ENCODE data around the gene DIAPH3.
"Not testable (repeated sequence)": the region's sequence is repeated elsewhere in the genome, so short reads cannot be mapped to it uniquely, and the experiment has no call there.

DIAPH3 gene

DNA sequence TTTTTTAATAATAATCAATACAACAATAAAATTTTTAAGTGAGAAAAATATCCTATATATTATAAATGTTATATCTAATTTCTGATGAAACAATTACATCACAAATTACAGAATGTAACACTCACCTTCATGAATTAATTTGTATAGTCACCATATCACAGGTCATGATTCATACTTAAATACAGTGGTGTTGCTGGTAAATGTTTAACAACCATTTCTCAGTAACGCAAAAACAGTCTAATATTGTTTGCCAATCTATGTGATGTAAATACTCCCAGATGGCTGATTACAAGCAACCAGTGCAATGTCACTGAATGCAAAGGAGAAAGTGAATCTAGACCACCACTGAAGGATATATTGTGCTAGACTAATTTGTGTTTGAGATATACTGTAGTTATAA lies 97.5 kb downstream of the DIAPH3 start:
- no peaks in the 10 kb centered on the region for H3K79me2 ChIP-seq (ENCODE audit: low read length)
- H3K9ac ChIP-seq (ENCODE audit: low read length) = no peak overlapping the region
- no peaks in the 10 kb centered on the region for H4K20me1 ChIP-seq (ENCODE audit: insufficient read depth, low read length)
- no peak for TF ChIP-seq EZH2phosphoT487 (IDR thresholded peaks at IDR 0.05; ENCODE audit: low read depth)
- TF ChIP-seq, protein P1, sequence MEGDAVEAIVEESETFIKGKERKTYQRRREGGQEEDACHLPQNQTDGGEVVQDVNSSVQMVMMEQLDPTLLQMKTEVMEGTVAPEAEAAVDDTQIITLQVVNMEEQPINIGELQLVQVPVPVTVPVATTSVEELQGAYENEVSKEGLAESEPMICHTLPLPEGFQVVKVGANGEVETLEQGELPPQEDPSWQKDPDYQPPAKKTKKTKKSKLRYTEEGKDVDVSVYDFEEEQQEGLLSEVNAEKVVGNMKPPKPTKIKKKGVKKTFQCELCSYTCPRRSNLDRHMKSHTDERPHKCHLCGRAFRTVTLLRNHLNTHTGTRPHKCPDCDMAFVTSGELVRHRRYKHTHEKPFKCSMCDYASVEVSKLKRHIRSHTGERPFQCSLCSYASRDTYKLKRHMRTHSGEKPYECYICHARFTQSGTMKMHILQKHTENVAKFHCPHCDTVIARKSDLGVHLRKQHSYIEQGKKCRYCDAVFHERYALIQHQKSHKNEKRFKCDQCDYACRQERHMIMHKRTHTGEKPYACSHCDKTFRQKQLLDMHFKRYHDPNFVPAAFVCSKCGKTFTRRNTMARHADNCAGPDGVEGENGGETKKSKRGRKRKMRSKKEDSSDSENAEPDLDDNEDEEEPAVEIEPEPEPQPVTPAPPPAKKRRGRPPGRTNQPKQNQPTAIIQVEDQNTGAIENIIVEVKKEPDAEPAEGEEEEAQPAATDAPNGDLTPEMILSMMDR (IDR thresholded peaks at IDR 0.05; ENCODE audit: low read depth, low read length) = no peak
- H3K4me2 ChIP-seq (ENCODE audit: low read length) = no peak overlapping the region
- H3K4me1 ChIP-seq (ENCODE audit: low read length) = no peaks in the 10 kb centered on the region
- no peak overlapping the region for H2AFZ ChIP-seq (ENCODE audit: low read depth, low read length)
- H3K27me3 ChIP-seq (ENCODE audit: low read depth, low read length) = no peaks in the 10 kb centered on the region
- no peak overlapping the region for H3K4me3 ChIP-seq (ENCODE audit: low read length)
- no peaks in the 10 kb centered on the region for H3K36me3 ChIP-seq (replicated peaks; ENCODE audit: low read depth, low read length)
- no peaks in the 10 kb centered on the region for H3K9me3 ChIP-seq (ENCODE audit: insufficient read depth, low read length)
- H3K27ac ChIP-seq (ENCODE audit: low read length) = no peak overlapping the region

DNA sequence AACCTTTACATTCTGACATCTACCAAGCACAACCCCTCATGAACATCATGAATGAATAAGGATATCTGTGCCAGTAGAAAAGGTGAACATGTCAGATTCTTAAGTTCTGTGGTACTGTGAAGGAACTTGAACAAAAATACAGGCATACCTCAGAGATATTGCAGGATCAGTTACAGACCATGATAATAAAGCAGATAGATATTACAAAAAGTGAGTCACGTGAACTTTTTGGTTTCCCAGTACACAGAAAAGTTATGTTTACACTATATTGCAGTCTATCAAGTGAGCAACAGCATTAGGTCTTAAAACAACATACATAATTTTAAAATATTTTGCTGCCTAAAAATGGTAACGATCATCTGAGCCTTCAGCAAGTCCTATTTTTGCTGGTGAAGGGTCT lies 101.2 kb downstream of the DIAPH3 start:
- Histone ChIP-seq H2AFZ (ENCODE audit: low read depth, low read length) (no peak overlapping the region), H3K9me3 (ENCODE audit: insufficient read depth, low read length) (no peaks in the 10 kb centered on the region), H3K4me2 (ENCODE audit: low read length) (no peak overlapping the region), H3K9ac (ENCODE audit: low read length) (no peak overlapping the region), H3K4me3 (ENCODE audit: low read length) (no peak overlapping the region), H4K20me1 (ENCODE audit: insufficient read depth, low read length) (no peaks in the 10 kb centered on the region), H3K79me2 (ENCODE audit: low read length) (no peaks in the 10 kb centered on the region), H3K4me1 (ENCODE audit: low read length) (no peaks in the 10 kb centered on the region), H3K27me3 (ENCODE audit: low read depth, low read length) (no peaks in the 10 kb centered on the region), H3K27ac (ENCODE audit: low read length) (no peak overlapping the region), H3K36me3 (replicated peaks; ENCODE audit: low read depth, low read length) (no peaks in the 10 kb centered on the region)
- TF ChIP-seq, protein P1 (IDR thresholded peaks at IDR 0.05; ENCODE audit: low read depth, low read length) = no peak
- no peak for TF ChIP-seq EZH2phosphoT487 (IDR thresholded peaks at IDR 0.05; ENCODE audit: low read depth)

- H3K9me3 ChIP-seq (ENCODE audit: insufficient read depth, low read length) = no peaks in the 10 kb centered on the region
These were observed 102.0 kb downstream of the DIAPH3 start for GRCh38 chr13:60061737-60062136.

GRCh38 chr13:60051754-60052285 lies 111.9 kb downstream of the DIAPH3 start:
- no peak overlapping the region for H2AFZ ChIP-seq (ENCODE audit: low read depth, low read length)
- no peak overlapping the region for H3K27ac ChIP-seq (ENCODE audit: low read length)
- no peak overlapping the region for H3K9ac ChIP-seq (ENCODE audit: low read length)
- H3K27me3 ChIP-seq (ENCODE audit: low read depth, low read length) = no peaks in the 10 kb centered on the region
- no peaks in the 10 kb centered on the region for H3K4me1 ChIP-seq (ENCODE audit: low read length)
- no peak overlapping the region for H3K4me2 ChIP-seq (ENCODE audit: low read length)
- no peaks in the 10 kb centered on the region for H3K9me3 ChIP-seq (ENCODE audit: insufficient read depth, low read length)
- no peak overlapping the region for H3K4me3 ChIP-seq (ENCODE audit: low read length)
- H3K79me2 ChIP-seq (ENCODE audit: low read length) = no peaks in the 10 kb centered on the region
- H4K20me1 ChIP-seq (ENCODE audit: insufficient read depth, low read length) = no peaks in the 10 kb centered on the region
- no peaks in the 10 kb centered on the region for H3K36me3 ChIP-seq (replicated peaks; ENCODE audit: low read depth, low read length)
- no peak for TF ChIP-seq EZH2phosphoT487 (IDR thresholded peaks at IDR 0.05; ENCODE audit: low read depth)
- TF ChIP-seq, protein P1 (IDR thresholded peaks at IDR 0.05; ENCODE audit: low read depth, low read length) = no peak

More at GRCh38 chr13:60061737-60062136, 102.0 kb downstream of the DIAPH3 start:
- no peak for TF ChIP-seq EZH2phosphoT487 (IDR thresholded peaks at IDR 0.05; ENCODE audit: low read depth)
- TF ChIP-seq, protein P1 (IDR thresholded peaks at IDR 0.05; ENCODE audit: low read depth, low read length) = no peak
- Histone ChIP-seq H3K27me3 (ENCODE audit: low read depth, low read length) (no peaks in the 10 kb centered on the region), H4K20me1 (ENCODE audit: insufficient read depth, low read length) (no peaks in the 10 kb centered on the region), H3K4me1 (ENCODE audit: low read length) (no peaks in the 10 kb centered on the region), H3K4me2 (ENCODE audit: low read length) (no peak overlapping the region), H3K36me3 (replicated peaks; ENCODE audit: low read depth, low read length) (no peaks in the 10 kb centered on the region), H3K79me2 (ENCODE audit: low read length) (no peaks in the 10 kb centered on the region), H3K9ac (ENCODE audit: low read length) (no peak overlapping the region), H2AFZ (ENCODE audit: low read depth, low read length) (no peak overlapping the region), H3K27ac (ENCODE audit: low read length) (no peak overlapping the region), H3K4me3 (ENCODE audit: low read length) (no peak overlapping the region)

GRCh38 chr13:60048353-60048752 lies 115.4 kb downstream of the DIAPH3 start:
- H4K20me1 ChIP-seq (ENCODE audit: insufficient read depth, low read length); H2AFZ ChIP-seq (ENCODE audit: low read depth, low read length); H3K9me3 ChIP-seq (ENCODE audit: insufficient read depth, low read length); H3K4me1 ChIP-seq (ENCODE audit: low read length); H3K9ac ChIP-seq (ENCODE audit: low read length); H3K4me2 ChIP-seq (ENCODE audit: low read length); H3K27me3 ChIP-seq (ENCODE audit: low read depth, low read length); H3K36me3 ChIP-seq (replicated peaks; ENCODE audit: low read depth, low read length); H3K4me3 ChIP-seq (ENCODE audit: low read length); H3K79me2 ChIP-seq (ENCODE audit: low read length); H3K27ac ChIP-seq (ENCODE audit: low read length): not testable (repeated sequence)

Data from OCI-LY3 (cell line).